Esophagus mucosa (tissue), 1 donor: ENCODE measurements around the gene HMBS. TPM values are rescaled to one million over a fixed set of nuclear protein-coding genes. Genes with fewer than 3 reads are reported as not detected.
"Not testable (repeated sequence)": the region's sequence is repeated elsewhere in the genome, so short reads cannot be mapped to it uniquely, and the experiment has no call there.

Source experiments
- ATAC-seq: fragments of 200-7000 bp; cut with Tn5 transposase; one replicate; pipeline ENCODE4 v1.9.1; 2020
- total RNA-seq: library from RNA; stranded (reverse); gene quantifications from one replicate; pipeline ENCODE4 v1.2.4, GENCODE V29; 2023
- donor health status: DM: yes; HTN: yes; CAD: no.

The HMBS gene
- total RNA-seq, 1 donor from 2014 or later = 23.7 TPM

DNA sequence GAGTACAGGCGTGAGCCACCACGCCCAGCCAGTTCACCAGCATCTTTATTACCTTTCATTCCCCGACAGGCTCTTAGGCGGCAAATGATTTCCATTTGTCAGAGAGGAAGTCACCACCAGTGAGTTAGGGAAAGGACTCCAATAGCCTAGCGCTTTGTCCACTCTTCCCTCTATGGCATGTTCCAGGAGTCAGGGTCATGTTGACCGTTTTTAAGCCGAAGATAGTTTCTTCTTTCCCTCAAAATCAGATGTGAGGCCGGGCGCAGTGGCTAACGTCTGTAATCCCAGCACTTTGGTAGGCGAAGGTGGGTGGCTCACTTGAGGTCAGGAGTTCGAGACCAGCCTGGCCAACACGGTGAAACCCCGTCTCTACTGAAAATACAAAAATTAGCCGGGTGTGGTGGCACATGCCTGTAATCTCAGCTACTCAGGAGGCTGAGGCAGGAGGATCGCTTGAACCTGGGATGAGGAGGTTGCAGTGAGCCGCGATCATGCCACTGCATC, 18.5 kb downstream of the HMBS start:
- ATAC-seq = not testable (repeated sequence)

DNA sequence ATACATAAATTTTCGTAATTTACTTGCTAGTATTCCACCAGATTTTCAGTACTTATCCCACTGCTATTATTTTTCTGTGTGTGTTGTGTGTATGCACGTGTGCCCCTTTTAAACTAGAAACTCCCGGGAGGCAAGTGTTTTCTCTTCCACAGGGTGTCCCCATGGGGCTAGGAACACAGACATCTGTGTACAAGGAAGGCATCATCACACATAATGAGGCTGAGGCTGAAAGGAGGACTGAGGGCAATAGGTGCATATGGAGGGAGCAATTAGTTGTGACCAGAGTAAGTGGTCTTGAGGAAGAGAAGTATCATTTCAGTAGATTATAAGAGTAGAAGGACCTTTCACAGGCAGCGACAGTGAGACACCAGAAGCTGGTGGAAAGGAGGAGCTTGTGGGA, 19.1 kb downstream of the HMBS start:
- no peak for ATAC-seq

DNA sequence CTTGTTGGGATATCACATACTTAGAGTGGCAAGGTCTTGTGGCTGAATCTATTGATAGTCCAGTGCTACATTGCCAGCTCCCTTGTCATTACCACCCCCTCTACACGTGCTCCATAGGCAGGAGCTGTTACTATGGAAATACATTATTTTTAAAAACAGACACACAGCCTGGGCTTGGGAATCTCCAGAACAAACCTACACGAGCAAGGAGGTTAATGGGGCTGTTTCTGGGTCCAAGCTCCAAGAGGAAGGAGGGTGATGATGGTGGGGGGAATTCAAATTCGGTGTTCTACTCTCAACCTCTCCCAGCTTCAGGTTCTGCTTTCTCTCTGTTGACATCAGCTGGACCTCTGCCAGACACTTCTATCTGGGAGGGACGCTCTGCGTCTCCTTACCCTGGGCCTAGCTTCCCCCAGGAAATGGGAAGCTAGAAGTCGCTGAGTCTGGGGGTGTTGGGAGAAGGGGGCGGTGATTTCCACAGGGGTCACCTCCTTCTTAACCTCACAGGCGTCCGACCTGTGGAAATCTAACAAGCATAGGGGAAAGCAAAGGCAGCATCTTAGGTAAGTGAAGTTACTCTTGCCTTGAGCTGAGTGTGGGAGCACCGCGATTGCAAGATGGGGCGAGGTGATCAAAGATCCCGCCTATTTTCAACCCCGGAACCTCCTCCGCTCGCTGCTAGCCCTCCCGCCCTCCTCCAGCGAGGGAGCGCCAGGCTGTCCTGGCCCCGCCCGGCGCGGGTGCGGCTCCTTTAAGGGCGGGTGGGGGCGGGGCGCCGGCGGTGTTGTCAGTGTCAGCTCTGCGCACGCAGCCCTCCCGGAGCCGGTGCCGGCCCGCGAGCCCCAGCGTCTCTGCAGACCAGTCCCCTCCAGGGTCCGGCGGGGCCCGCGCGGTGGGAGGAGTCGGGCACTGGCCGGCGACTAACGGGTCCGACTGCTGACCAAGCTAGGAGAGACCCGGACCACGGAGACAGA, 22.2 kb downstream of the HMBS start, which contains the start of gene C2CD2L:
TSS of gene C2CD2L (plus strand) at position 781 of the 974 bp plus-strand sequence. CDS start 398 bp downstream, outside the sequence.
- peak; percentile 89 for ATAC-seq

DNA sequence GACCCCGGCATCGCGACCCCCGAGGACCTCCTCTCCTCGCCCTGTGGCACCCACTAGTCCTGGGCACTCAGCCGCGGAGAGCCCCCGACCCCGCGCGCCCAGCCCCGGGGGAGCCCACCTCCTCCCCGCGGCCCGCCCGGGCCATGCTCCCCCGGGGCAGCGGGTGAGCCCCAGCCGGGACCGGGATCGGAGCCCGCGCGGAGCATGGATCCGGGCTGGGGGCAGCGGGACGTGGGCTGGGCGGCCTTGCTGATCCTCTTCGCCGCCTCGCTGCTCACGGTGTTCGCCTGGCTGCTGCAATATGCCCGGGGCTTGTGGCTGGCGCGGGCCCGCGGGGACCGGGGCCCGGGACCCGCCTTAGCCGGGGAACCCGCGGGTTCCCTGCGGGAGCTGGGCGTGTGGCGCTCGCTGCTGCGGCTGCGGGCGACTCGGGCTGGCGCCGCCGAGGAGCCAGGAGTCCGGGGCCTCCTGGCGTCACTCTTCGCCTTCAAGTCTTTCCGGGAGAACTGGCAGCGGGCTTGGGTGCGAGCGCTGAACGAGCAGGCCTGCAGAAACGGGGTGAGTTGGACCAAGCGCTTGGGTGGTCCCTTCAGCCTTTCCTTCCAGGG, 23.0 kb downstream of the HMBS start:
- peak; percentile 19 for ATAC-seq

DNA sequence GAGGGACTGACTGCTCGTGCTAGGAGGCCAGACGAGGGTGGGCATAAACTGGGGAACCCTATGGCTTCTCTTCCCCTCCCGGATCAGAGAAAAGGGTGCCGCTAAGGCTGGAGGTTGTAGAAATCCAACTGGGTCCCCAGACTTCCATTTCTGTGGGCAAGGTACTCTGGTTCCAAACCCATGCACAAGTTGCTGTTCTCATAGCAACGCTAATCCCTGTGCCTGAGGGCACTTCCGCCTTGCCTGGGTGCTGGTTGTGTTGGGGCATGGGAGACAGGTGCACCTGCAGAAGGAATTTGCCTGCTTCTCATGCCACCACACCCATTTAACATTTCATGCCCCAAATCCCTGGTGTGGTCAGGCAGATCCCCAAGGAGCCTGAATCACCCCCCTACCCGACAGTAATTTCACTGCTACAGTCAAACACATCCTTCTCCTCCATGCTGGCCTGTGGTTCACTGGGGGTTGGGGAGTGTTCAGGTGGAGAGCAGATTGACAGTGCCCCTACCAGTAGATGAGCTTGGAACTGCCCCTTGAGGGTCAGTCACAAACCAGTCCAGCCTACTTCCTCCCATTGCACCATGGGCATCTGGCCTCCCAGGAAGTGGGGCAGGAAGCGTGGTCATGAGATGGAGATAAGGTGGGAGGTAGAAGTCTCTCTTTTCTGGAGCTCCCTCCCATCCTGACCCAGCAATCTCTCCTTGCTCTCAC, 23.6 kb downstream of the HMBS start:
- ATAC-seq = peak; percentile 75

DNA sequence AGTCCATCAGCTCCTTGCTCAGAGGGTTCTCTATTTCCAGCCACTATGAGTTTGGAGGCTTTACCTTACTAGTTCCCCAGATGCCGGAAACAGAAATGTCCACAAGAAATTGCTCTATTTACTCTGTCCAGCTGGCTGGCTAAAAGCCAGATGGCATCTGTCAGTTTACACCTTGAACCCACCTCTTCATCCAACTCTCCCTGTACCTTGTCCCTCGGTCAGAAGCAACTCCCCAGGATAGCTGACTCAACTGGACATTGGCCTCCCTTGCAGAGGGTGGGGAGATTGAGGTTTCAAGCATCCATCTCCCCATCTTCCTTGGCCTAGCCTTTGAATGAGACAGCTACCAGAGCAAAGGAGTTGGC, 24.2 kb downstream of the HMBS start:
- ATAC-seq = no peak

DNA sequence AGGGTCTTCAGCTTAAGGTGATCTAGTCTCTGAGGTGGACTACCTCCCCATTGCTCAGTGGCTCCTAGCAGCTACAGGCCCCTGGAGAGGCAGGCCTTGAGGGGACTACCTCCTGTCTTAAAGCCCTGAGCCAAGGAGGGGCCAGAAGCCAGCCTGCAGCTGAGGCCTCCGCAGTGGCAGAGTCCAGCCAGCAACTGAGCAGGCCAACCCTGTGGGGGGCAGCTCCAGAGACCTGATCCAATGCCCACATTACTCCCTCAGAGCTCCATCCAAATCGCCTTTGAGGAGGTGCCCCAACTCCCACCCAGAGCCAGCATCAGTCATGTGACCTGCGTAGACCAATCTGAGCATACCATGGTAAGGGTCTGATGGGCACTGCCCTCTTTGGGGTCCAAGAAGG, 25.2 kb downstream of the HMBS start:
- ATAC-seq = no peak

DNA sequence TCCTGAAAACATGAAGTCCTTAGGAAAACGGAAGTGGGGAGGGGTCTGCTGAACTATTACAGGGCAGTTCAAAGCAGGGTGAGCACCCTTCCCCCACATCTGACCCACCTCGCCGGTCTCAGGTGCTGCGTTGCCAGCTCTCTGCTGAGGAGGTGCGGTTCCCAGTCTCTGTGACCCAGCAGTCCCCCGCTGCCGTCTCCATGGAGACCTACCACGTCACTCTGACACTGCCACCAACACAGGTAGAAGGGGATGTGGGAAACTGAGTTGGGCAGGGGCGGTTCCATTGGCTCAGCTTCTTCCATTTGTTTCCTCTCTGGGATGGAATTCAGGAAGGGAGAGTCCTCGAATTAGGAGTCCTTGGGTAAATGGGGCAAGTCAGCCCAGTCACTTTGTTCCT, 25.8 kb downstream of the HMBS start:
- ATAC-seq = no peak

DNA sequence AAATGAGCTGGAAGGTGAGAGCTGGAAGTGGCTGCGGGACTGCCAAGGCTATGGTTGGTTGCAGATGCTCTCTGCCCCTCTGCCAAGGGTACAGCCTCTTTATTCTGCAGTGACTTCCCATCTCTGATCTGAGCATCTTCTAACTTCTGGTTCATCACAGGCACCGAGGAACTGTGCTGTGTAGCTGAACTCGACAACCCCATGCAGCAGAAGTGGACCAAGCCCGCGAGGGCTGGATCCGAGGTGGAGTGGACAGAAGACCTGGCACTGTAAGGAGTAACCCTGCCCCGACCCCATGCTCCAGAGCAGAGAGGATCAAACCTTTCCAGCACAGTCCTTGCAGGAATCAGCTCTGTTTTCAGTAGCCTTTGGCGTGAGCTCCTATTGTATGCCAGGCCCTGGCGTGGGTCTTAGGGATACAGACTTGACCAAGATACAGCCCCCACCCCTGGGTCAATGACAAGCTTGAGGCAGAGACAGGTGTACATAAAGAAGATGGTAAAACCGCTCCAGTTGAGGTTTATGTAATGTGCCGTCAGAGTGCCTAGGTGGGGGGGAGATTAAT, 26.8 kb downstream of the HMBS start:
- ATAC-seq = no peak

DNA sequence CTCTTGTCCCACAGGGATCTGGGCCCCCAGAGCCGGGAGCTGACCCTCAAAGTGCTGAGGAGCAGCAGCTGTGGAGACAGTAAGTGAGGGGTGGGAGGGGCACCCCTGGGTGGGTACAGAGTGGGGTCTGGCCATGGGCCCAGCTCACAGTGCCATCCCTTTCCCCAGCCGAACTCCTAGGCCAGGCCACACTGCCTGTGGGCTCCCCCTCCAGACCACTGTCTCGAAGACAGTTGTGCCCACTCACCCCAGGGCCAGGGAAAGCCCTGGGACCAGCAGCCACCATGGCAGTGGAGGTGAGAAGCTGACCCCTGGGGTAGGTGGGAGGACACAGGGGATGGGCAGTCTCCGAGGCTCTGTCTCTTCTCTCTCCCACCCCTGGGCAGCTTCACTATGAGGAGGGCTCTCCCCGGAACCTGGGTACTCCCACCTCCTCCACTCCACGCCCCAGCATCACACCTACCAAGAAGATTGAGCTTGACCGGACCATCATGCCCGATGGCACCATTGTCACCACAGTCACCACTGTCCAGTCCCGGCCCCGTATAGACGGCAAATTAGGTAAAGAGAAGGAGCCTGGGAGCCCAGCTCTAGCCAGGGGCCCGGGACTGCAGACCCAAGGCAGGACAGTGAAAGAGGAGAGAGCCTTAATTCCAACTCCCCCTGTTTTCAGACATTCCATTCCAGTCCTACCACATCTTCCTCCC, 27.8 kb downstream of the HMBS start:
- ATAC-seq = no peak

DNA sequence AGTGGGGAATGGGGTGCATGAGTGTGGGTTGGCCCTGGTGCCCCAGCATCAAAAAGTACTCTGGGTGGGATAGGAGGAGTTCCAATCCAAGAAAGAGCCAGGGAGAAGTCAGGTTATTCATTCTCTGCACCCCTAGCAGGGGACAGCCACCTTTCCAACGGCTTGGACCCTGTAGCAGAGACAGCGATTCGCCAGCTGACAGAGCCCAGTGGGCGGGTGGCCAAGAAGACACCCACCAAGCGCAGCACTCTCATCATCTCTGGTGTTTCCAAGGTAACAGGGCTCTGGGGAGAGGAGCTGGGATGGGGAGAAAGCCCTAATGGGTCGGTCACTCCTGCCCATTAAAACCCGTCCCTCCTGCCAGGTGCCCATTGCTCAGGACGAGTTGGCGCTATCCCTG, 29.0 kb downstream of the HMBS start:
- no peak for ATAC-seq

DNA sequence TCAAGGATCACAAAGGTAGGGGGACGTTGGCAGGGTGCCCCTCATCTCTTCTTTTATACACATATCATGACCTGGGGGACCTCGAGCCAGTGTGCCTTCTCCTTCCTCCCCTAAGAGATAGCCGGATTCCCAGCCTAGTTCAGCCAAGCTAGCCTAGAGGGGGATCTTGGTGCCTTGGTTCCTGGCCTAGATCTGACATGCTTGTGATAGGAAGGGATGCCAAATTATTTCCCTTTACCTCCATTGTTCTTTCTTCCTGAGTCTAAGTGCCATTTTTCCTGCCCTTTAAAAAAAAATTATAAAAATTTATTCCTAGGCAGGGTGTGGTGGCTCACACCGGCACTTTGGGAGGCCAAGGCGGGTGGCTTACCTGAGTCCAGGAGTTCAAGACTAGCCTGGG, 29.7 kb downstream of the HMBS start:
- ATAC-seq = no peak

DNA sequence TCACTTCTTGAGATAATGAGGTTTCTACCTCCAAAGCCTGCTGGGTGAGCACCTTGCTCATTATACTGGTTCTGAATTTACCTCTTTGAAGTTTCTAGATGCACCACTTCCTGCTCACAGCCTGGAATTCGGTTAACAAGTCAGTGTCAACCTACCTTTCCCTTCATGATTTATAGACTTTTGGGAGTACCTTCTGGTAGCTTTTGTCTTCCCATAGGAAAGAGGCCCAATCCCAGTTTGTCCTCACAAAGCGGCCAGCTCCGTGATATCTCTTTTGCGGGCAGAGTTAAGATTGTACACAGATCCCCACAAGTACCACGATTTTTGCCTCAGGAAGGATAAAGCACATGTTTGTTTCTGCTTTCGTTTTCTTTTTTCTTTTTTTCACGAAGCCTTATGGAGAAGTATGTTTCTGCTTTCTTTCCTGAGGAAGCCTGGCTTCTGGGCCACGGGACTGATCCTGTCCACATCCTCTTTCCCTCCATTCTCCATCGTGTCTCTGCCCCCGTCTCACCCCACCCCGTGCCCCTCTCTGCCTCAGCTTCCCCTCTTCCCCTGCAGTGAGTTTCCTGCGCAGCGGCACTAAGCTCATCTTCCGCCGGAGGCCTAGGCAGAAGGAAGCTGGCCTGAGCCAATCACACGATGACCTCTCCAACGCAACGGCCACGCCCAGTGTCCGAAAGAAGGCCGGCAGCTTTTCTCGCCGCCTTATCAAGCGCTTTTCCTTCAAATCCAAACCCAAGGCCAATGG, 31.0 kb downstream of the HMBS start:
- ATAC-seq = no peak

DNA sequence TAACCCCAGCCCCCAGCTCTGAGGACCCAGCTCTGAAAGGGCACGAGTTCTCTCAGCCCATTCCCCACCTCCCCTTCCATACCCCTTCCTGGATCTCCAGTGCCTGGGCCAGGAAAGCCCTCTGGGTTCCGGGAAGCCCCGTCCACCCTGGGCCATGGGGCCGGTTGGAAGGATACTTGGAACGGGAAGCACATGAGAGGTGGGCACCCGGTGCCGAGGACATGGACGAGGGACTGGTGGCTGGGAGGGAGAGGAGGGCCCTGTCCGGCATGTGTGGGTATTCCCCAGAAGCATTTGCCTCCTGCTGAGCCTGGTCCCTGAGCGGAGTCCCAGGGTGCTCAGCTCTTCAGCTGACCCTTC, 31.5 kb downstream of the HMBS start:
- no peak for ATAC-seq

DNA sequence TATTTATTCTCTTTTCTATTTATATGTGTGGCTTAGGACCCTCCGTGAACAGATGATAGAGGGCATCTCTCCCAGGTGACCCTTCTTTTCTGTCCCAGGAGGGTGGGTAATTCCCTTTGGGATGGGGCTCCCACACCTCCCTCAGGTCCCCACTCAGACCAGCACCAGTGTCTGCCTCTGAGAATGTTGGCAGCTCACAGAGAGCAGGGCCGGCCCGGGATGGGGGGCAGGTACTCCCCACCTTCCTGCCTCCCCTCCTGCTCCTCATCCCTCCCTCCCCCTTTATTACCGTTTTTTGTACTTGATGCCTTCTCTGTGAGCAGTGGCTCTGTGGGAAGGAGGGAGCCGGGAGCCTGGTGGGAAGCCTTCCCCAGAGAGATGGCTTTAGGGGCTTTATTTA, 31.9 kb downstream of the HMBS start:
- ATAC-seq = no peak

DNA sequence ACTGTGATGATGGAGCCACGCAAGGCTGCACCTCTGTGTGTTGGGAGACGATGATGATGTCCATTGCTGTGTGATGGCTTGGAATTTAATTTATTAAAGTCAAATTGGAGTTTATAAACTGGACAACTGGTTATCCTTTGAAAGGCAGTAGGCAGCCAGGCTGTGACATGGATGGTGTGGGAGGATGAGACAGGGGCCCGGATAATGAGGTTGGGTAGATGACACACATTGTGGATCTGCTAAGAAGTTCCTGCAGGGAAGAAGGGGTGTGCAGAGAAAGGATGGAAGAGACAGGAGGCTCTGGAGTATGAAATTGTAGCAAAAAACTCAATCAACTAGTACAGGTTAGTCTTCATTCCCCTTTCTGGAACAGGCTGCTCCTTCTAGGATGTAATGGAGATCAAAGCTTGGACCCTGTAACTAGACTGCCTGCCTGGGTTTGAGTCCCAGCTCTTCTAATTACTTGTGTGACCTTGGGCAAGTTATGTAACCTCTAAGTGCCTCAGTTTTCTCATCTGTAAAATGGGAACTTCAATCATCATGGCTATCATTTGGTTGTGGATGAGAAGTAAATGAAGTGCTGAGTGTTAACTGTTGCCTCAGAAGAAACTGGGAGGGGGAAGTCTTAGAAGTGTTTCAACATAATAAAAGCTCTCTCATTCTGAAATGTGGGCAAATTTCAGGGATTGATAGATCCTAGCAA, 32.5 kb downstream of the HMBS start:
- ATAC-seq = no peak

DNA sequence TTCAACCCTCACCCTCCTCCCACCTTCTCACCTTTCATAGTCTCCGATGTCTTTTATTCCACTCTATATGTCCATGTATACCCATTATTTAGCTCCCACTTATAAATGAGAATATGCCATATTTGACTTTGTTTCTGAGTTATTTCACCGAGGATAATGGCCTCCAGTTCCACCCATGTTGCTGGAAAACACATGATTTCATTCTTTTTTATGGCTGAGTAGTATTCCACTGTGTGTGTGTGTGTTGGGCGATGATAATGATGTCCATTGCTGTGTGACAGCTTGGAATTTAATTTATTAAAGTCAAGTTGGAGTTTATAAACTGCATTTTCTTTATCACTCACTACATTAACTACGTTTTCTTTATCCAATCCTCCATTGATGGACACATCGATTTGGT, 33.5 kb downstream of the HMBS start:
- no peak for ATAC-seq

DNA sequence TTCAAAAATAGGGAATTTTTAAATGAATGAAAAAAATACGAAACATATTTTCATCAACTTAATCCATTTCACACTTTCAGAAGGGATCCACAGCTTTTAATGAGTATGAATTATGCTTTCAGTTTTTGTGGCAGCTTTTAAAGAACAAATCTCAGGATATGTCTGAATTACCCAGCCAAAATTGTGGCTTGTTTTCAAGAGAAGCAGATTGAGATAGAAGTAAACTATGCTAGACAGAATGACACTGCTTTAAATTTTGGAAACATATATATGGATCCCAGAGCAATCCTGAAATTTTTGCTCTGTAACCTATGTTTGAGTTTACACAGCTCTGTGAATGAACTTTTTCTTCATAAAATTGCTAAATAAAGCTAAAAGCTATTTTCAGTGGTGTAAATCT, 34.3 kb downstream of the HMBS start:
- no peak for ATAC-seq

DNA sequence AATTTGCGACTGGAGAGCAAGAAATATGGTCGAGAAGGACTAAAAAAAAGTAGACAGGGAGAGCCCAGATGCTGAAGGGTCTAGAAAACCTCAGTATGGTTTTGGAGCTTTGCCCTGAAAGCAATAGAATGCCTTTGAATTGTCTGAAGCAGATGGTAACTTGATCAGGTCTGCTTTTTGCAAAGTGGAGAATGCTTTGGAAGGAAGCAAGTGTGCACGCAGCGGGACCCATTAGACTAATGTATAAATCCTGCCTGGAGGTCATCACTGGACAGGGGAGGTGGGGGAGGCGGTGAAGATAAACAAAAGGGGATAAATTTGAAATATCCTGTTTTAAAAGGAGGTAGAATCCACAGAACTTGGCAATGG, 35.9 kb downstream of the HMBS start:
- ATAC-seq = no peak

DNA sequence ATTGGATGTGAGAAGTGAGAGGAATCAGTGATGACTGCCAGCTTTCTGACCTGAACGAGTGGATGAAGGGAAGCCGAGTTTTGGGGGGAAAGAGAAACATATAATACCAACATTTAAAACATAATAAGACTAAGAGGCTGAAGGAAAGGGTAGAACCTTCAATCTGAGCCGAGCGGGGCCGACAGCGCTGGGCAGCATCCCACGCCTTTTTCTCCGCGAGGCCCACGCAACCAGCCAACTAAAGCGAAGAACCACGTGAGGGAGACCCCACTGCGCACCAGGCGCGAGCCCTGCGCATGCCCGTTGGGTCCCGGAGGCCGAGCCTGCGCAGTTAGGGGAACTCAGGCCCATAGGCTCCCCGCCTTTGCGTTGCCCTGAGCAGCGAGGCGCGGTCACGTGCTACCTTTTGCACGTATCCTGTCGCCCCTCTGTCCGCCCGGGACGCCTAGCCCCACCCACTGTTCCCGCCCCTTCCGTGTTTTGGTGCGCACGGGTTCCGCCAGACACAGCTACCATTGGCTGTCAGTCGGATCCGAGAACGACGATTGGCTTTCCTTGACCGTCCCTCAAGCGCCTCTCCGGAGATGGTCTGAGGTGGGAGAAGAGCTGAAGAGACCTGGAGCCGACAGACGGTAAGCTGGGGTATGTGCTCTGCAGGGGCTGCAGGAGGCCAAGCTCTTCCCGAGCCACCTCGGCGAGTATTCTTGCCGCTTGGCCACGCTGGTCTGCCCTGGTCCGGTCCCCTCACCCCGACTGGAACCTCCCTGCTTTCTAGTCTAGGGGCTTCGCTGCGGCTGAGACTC, 36.5 kb downstream of the HMBS start, which contains the start of gene HINFP:
TSS of gene HINFP (plus strand) at position 573 of the 803 bp plus-strand sequence. CDS start 5,365 bp downstream, outside the sequence.
- ATAC-seq = peak; percentile 100
